Naive thymus-derived CD4-positive, alpha-beta T cell (primary cell): ENCODE results near the gene CERS2. TPM values are rescaled to one million over a fixed set of nuclear protein-coding genes. Genes with fewer than 3 reads are reported as not detected.

Experiments
- ATAC-seq: fragments of 150-1000 bp; cut with Tn5 transposase; 2 replicates; pipeline ENCODE4 v1.10.0; 2021; ENCODE audit warnings: mild to moderate bottlenecking, moderate library complexity
- CTCF ChIA-PET: fragments of 350-600 bp; sonication (Branson Sonifier 250); formaldehyde crosslinking; loops from one replicate; lab custom pipeline; 2021; ENCODE audit warnings: antibody characterized with exemption; lab: Charles Lee
- POLR2A ChIA-PET: fragments of 350-600 bp; sonication (Branson Sonifier 250); formaldehyde crosslinking; loops from one replicate; lab custom pipeline; 2021; ENCODE audit warnings: antibody characterized with exemption, inconsistent platforms; lab: Charles Lee
- DNase-seq, 9 donors: peaks; one replicate each; pipeline versions ENCODE4 v3.0.0 to v3.0.0-alpha.2; 2020 to 2022; ENCODE audit warnings: mixed read lengths in 1 of 9
- H3K27ac ChIP-seq: one replicate; pipeline ENCODE4 v1.7.0; 2013; ENCODE audit warnings: mild to moderate bottlenecking, low read depth, low read length, moderate library complexity
- H3K27me3 ChIP-seq, 2 donors: one replicate each; pipeline ENCODE4 v1.7.0; 2013; ENCODE audit warnings: low read length in 2 of 2, mild to moderate bottlenecking in 2 of 2, moderate library complexity in 2 of 2; ENCODE audit not compliant: control insufficient read depth in 2 of 2, insufficient read depth in 2 of 2
- H3K36me3 ChIP-seq, 3 experiments: 1 replicate in 2 of 3; 2 replicates in 1 of 3; pipeline ENCODE4 v1.7.0; 2013; ENCODE audit warnings: low read length in 3 of 3, mild to moderate bottlenecking in 3 of 3, moderate library complexity in 1 of 3; ENCODE audit not compliant: insufficient read depth in 3 of 3, control insufficient read depth in 2 of 3
- H3K4me1 ChIP-seq, 2 donors: one replicate each; pipeline ENCODE4 v1.7.0; 2013; ENCODE audit warnings: low read length in 2 of 2, mild to moderate bottlenecking in 2 of 2, moderate library complexity in 1 of 2; ENCODE audit not compliant: control insufficient read depth in 2 of 2, insufficient read depth in 2 of 2
- H3K4me3 ChIP-seq: 2 replicates; pipeline ENCODE4 v1.7.0; 2013; ENCODE audit warnings: mild to moderate bottlenecking, low read length
- H3K9me3 ChIP-seq, 3 experiments: 1 replicate in 2 of 3; 2 replicates in 1 of 3; pipeline ENCODE4 v1.7.0; 2013; ENCODE audit warnings: low read length in 3 of 3; ENCODE audit not compliant: control insufficient read depth in 2 of 3
- H3K27ac Mint-ChIP-seq, 9 donors: one replicate each; pipeline ENCODE4 v1.8.0; 2020 to 2022; ENCODE audit warnings: mixed read lengths in 9 of 9, mild to moderate bottlenecking in 8 of 9, moderate library complexity in 5 of 9, inconsistent platforms in 2 of 9
- H3K27me3 Mint-ChIP-seq, 5 donors: one replicate each; pipeline ENCODE4 v1.8.0; 2021 to 2022; ENCODE audit warnings: mixed read lengths in 5 of 5, mild to moderate bottlenecking in 1 of 5
- H3K36me3 Mint-ChIP-seq, 5 donors: one replicate each; pipeline ENCODE4 v1.8.0; 2020 to 2022; ENCODE audit warnings: mixed read lengths in 5 of 5, mild to moderate bottlenecking in 3 of 5, inconsistent platforms in 1 of 5
- H3K4me1 Mint-ChIP-seq, 7 donors: one replicate each; pipeline ENCODE4 v1.8.0; 2020 to 2022; ENCODE audit warnings: mixed read lengths in 7 of 7, mild to moderate bottlenecking in 3 of 7, inconsistent platforms in 1 of 7
- H3K4me3 Mint-ChIP-seq, 10 donors: one replicate each; pipeline ENCODE4 v1.8.0; 2020 to 2022; ENCODE audit warnings: mild to moderate bottlenecking in 10 of 10, mixed read lengths in 10 of 10, moderate library complexity in 6 of 10, inconsistent platforms in 2 of 10
- H3K9me3 Mint-ChIP-seq, 11 donors: one replicate each; pipeline ENCODE4 v1.8.0; 2020 to 2022; ENCODE audit warnings: mixed read lengths in 11 of 11, mild to moderate bottlenecking in 4 of 11, inconsistent platforms in 1 of 11, moderate library complexity in 1 of 11
- intact Hi-C, 2 donors: fragments of 100-400 bp; cut with micrococcal nuclease; formaldehyde crosslinking; loops; one replicate each; pipeline ENCODE4 v1.15.1; 2023
- polyA plus RNA-seq, 2 donors: library from polyadenylated mRNA; unstranded; fragments of 300-500 nt; fragmentation: Illumina TruSeq; gene quantifications; one replicate each; pipeline ENCODE4 v1.2.3, GENCODE V29; 2021
- total RNA-seq, 6 experiments: library from RNA in 5 of 6; stranded (reverse) in 5 of 6; gene quantifications; 1 replicate in 5 of 6; 2 replicates in 1 of 6; pipeline ENCODE4 v1.2.3 and lab custom pipeline; 2021 to 2026

Gene CERS2
- total and polyA plus RNA-seq, 7 experiments from 2014 or later: 101 to 179 (median 136) TPM

GRCh38 chr1:150976401-150976821 lies 1.8 kb upstream of the CERS2 start:
- Histone ChIP-seq H3K36me3 (peaks cover 0 to 4% (median 0%) of the 10 kb centered on the region in 3 experiments), H3K27ac (peak overlapping the region; percentile 43), H3K4me3 (no peak overlapping the region), H3K9me3 (no peaks in the 10 kb centered on the region), H3K27me3 (no peaks in the 10 kb centered on the region), H3K4me1 (peaks cover 46 to 57% of the 10 kb centered on the region in 2 donors)
- DNase-seq: no peak
- Mint-ChIP-seq H3K27ac (peak overlapping the region in 8 of 9 donors; percentile 57 to 91 (median 84)), H3K36me3 (peaks cover 0 to 2% (median 0%) of the 10 kb centered on the region in 5 donors), H3K4me1 (peaks cover 25 to 68% (median 60%) of the 10 kb centered on the region in 7 donors), H3K4me3 (peak overlapping the region; percentile 73 to 87 (median 82)), H3K27me3 (no peaks in the 10 kb centered on the region), H3K9me3 (no peaks in the 10 kb centered on the region)
- ChIA-PET CTCF (interaction anchor here (0.6 to 6.4 kb wide), 8 partner anchors 8 to 723 kb away, joined by 3 to 56 read pairs (median 6); partner anchors contain the start of gene MINDY1), POLR2A (interaction anchor here (0.6 to 5.2 kb wide), 13 partner anchors 25 to 865 kb away, joined by 3 to 31 read pairs (median 4); partner anchors contain the start of genes C1orf56, MINDY1 and SETDB1)
- intact Hi-C loops: loop anchor here (5.0 to 10.0 kb wide), 3 partner anchors 279 to 492 kb away; partner anchors contain the start of genes GOLPH3L (in 1 of the 2) and TARS2 (in 1 of the 2)
- no peak for ATAC-seq

GRCh38 chr1:150973836-150974579 lies 627 bp downstream of the CERS2 start:
- H3K27me3 Mint-ChIP-seq: no peaks in the 10 kb centered on the region
- H3K9me3 Mint-ChIP-seq: no peaks in the 10 kb centered on the region
- Histone ChIP-seq H3K36me3 (peaks cover 0 to 5% (median 0%) of the 10 kb centered on the region in 3 experiments), H3K4me3 (peak overlapping the region; percentile 82), H3K27ac (peak overlapping the region; percentile 92), H3K9me3 (no peaks in the 10 kb centered on the region), H3K27me3 (no peaks in the 10 kb centered on the region), H3K4me1 (peaks cover 44 to 55% of the 10 kb centered on the region in 2 donors)
- intact Hi-C loops: loop anchor here (1.0 to 10.0 kb wide), 6 partner anchors 32 to 489 kb away; partner anchors contain the start of genes ENSA (in 2 of the 2), MINDY1 (in 1 of the 2), SETDB1 (in 1 of the 2) and TARS2 (in 1 of the 2)
- peak overlapping the region; percentile 83 to 94 (median 89) for H3K4me3 Mint-ChIP-seq
- CTCF ChIA-PET: interaction anchor here (0.7 to 1.3 kb wide), 4 partner anchors 33 to 278 kb away, joined by 3 to 4 read pairs (median 3); partner anchors contain the start of gene MINDY1
- peak; percentile 21 to 53 (median 38) for DNase-seq
- H3K36me3 Mint-ChIP-seq: peaks cover 0 to 2% (median 0%) of the 10 kb centered on the region in 5 donors
- ATAC-seq: peak; percentile 47
- peak overlapping the region; percentile 85 to 94 (median 90) for H3K27ac Mint-ChIP-seq
- peaks cover 36 to 74% (median 69%) of the 10 kb centered on the region in 7 donors for H3K4me1 Mint-ChIP-seq
- POLR2A ChIA-PET: interaction anchor here (0.5 to 5.2 kb wide), 15 partner anchors 11 to 410 kb away, joined by 3 to 31 read pairs (median 3); partner anchors contain the start of genes C1orf56 and MINDY1

DNA sequence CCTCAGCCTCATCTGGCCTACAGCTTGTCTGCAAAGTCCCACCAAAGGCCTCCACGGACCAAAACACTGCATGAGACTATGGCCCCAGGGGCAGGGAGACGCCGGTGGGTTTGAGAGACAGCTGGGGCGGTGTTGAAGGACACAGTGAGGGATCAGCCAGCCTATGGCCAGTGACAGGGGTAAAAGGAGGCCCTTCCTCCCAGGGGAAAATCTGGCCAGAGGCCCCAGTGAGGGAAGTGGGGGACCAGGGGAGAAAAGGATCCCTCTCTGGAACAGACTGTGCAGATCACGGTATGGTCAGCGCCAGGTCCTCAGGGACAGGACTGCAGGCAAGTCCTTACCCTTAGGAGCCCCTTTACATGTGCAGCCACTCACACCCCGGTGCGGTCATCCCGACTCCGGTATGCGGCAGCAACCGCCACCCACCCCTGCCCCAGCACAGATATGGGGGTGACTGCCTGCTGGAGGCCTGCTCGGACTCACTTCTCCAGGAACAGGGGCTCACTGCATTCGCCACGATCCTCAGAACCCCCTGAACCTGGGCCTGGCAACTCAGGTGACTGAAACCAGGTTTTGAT lies 1.3 kb downstream of the CERS2 start:
- POLR2A ChIA-PET: interaction anchor here (0.7 to 5.2 kb wide), 10 partner anchors 14 to 158 kb away, joined by 3 to 31 read pairs (median 3); partner anchors contain the start of genes C1orf56 and MINDY1
- no peaks in the 10 kb centered on the region for H3K27me3 ChIP-seq
- H3K36me3 Mint-ChIP-seq: peaks cover 0 to 6% (median 4%) of the 10 kb centered on the region in 5 donors
- no peak for ATAC-seq
- peaks cover 36 to 72% (median 67%) of the 10 kb centered on the region in 7 donors for H3K4me1 Mint-ChIP-seq
- H3K9me3 ChIP-seq: no peaks in the 10 kb centered on the region
- H3K27me3 Mint-ChIP-seq: no peaks in the 10 kb centered on the region
- peak overlapping the region; percentile 92 for H3K27ac ChIP-seq
- H3K4me3 ChIP-seq: peak overlapping the region; percentile 82
- CTCF ChIA-PET: interaction anchor here (0.7 to 1.2 kb wide), 3 partner anchors 51 to 279 kb away, joined by 3 to 4 read pairs (median 3); no protein-coding TSS in a partner anchor
- peaks cover 42 to 52% of the 10 kb centered on the region in 2 donors for H3K4me1 ChIP-seq
- H3K36me3 ChIP-seq: peaks cover 0 to 12% (median 0%) of the 10 kb centered on the region in 3 experiments
- peak overlapping the region; percentile 83 to 94 (median 89) for H3K4me3 Mint-ChIP-seq
- intact Hi-C loops: loop anchor here (10.0 kb wide), 2 partner anchors 409 to 489 kb away; partner anchors contain the start of gene TARS2 (in 1 of the 2)
- no peaks in the 10 kb centered on the region for H3K9me3 Mint-ChIP-seq
- DNase-seq: peak in 1 of 9 donors; percentile 43
- peak overlapping the region; percentile 85 to 94 (median 90) for H3K27ac Mint-ChIP-seq

- ChIA-PET CTCF (interaction anchor here (0.6 kb wide), 1 partner anchor 30 kb away, joined by 3 read pairs; no protein-coding TSS in a partner anchor), POLR2A (no interaction called here)
- H3K36me3 Mint-ChIP-seq: peaks cover 0 to 13% (median 10%) of the 10 kb centered on the region in 5 donors
- Histone ChIP-seq H3K9me3 (no peaks in the 10 kb centered on the region), H3K27me3 (no peaks in the 10 kb centered on the region), H3K27ac (peak overlapping the region; percentile 92), H3K4me3 (peak overlapping the region; percentile 82), H3K36me3 (peaks cover 2 to 20% (median 3%) of the 10 kb centered on the region in 3 experiments), H3K4me1 (peaks cover 39 to 43% of the 10 kb centered on the region in 2 donors)
- H3K27me3 Mint-ChIP-seq: no peaks in the 10 kb centered on the region
- H3K4me3 Mint-ChIP-seq: peak overlapping the region; percentile 83 to 94 (median 89)
- intact Hi-C loops: loop anchor here (10.0 kb wide), 2 partner anchors 408 to 488 kb away; partner anchors contain the start of gene TARS2 (in 1 of the 2)
- no peak for ATAC-seq
- H3K4me1 Mint-ChIP-seq: peaks cover 33 to 67% (median 61%) of the 10 kb centered on the region in 7 donors
- no peak for DNase-seq
- H3K27ac Mint-ChIP-seq: peak overlapping the region; percentile 85 to 94 (median 90)
- no peaks in the 10 kb centered on the region for H3K9me3 Mint-ChIP-seq
Observed at GRCh38 chr1:150972417-150972940, 2.2 kb downstream of the CERS2 start.

- ATAC-seq (no peak), DNase-seq (no peak)
- intact Hi-C loops: loop anchor here (10.0 kb wide), 2 partner anchors 407 to 487 kb away; partner anchors contain the start of gene TARS2 (in 1 of the 2)
- peaks cover under 1 to 19% (median 11%) of the 10 kb centered on the region in 5 donors for H3K36me3 Mint-ChIP-seq
- Histone ChIP-seq H3K27me3 (no peaks in the 10 kb centered on the region), H3K4me1 (peaks cover 32 to 37% of the 10 kb centered on the region in 2 donors), H3K36me3 (peaks cover 9 to 27% (median 10%) of the 10 kb centered on the region in 3 experiments), H3K9me3 (no peaks in the 10 kb centered on the region), H3K27ac (peak overlapping the region; percentile 92), H3K4me3 (no peak overlapping the region)
- CTCF ChIA-PET: interaction anchor here (0.6 kb wide), 1 partner anchor 30 kb away, joined by 3 read pairs; no protein-coding TSS in a partner anchor
- POLR2A ChIA-PET: interaction anchor here (1.6 kb wide), 1 partner anchor 46 kb away, joined by 3 read pairs; the partner anchor contains the start of gene SETDB1
- peaks cover 26 to 60% (median 55%) of the 10 kb centered on the region in 7 donors for H3K4me1 Mint-ChIP-seq
- H3K9me3 Mint-ChIP-seq: no peaks in the 10 kb centered on the region
- H3K27me3 Mint-ChIP-seq: no peaks in the 10 kb centered on the region
- peak overlapping the region; percentile 83 to 94 (median 89) for H3K4me3 Mint-ChIP-seq
- H3K27ac Mint-ChIP-seq: peak overlapping the region; percentile 85 to 94 (median 90)
Observed at GRCh38 chr1:150971583-150972416, 2.8 kb downstream of the CERS2 start.
